GM12878 (cell line): Measurements from ENCODE around the gene TMEM120B.

ENCODE experiments used
- CTCF ChIP-seq, 3 experiments: IDR thresholded peaks in 2 of 3; conservative IDR thresholded peaks in 1 of 3; 2 replicates each; pipeline ENCODE4 v1.5.1; 2011; ENCODE audit warnings: low read depth in 3 of 3, low read length in 3 of 3, mild to moderate bottlenecking in 3 of 3, control low read depth in 2 of 3, moderate library complexity in 2 of 3, inconsistent platforms in 1 of 3, mixed read lengths in 1 of 3; ENCODE audit not compliant: control insufficient read depth in 2 of 3, insufficient read depth in 1 of 3; ENCODE audit errors: extremely low read depth in 1 of 3
- IRF3 ChIP-seq: fragments of 450-650 bp; IDR thresholded peaks from 2 replicates; pipeline ENCODE4 v1.6.1; 2014; ENCODE audit warnings: mild to moderate bottlenecking
- MYC ChIP-seq: IDR thresholded peaks from 2 replicates; pipeline ENCODE4 v1.6.1; 2011; ENCODE audit warnings: mild to moderate bottlenecking, low read length, moderate library complexity, inconsistent platforms; ENCODE audit not compliant: insufficient read depth, insufficient replicate concordance, insufficient read length, severe bottlenecking
- RAD21 ChIP-seq: IDR thresholded peaks from 2 replicates; pipeline ENCODE4 v1.6.1; 2011; ENCODE audit warnings: mild to moderate bottlenecking, low read depth, low read length, moderate library complexity; ENCODE audit not compliant: insufficient read depth

GRCh38 chr12:121812921-121813896, 100.7 kb downstream of the TMEM120B start:
- TF ChIP-seq RAD21 (no peak), IRF3 (no peak), MYC (no peak), CTCF (IDR thresholded peaks at IDR 0.05 in 2 of 3, conservative IDR thresholded peaks at IDR 0.05 in 1 of 3; ENCODE audit: control insufficient read depth in 2 of 3, extremely low read depth in 1 of 3, insufficient read depth in 1 of 3, low read depth in 3 of 3, low read length in 3 of 3) (no peak)
